Measurements from ENCODE around the gene RRP36.

DNA sequence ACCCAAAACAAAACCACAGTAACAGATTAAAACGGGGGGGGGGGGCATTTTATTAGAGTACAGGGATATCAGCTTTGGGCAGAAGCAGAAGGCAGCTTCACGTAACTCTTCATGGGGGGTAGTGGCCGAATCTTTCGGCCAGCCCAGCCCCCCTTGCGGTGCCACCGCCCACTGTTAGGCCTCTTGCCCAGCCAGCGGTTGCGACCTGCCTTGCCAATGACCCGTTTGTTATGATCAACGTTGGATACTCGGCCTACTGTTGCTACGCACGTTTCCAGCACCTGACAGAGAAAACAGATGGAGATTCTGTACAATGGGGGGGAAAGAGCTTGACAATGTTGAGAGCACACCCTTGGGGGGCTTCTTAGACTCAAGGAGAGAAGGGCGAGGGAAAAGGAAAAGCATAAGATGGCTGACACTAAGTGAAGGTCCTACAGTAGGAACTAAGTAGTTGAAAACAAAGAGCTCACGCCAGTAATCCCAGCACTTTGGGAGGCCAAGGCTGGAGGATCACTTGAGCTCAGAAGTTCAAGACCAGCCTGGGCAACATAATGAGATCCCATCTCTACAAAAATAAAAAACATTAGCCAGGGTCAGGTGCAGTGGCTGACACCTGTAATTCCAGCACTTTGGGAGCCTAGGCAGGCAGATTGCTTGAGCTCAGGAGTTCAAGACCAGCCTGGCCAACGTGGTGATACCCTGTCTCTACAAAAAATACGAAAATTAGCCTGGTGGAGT is 33.0 kb downstream of the RRP36 start:
- TF ChIP-seq FOXP2 (optimal IDR thresholded peaks at IDR 0.05; ENCODE audit: borderline replicate concordance, extremely low read depth, extremely low read length, insufficient read depth) = no peak
- TF ChIP-seq, protein P1, sequence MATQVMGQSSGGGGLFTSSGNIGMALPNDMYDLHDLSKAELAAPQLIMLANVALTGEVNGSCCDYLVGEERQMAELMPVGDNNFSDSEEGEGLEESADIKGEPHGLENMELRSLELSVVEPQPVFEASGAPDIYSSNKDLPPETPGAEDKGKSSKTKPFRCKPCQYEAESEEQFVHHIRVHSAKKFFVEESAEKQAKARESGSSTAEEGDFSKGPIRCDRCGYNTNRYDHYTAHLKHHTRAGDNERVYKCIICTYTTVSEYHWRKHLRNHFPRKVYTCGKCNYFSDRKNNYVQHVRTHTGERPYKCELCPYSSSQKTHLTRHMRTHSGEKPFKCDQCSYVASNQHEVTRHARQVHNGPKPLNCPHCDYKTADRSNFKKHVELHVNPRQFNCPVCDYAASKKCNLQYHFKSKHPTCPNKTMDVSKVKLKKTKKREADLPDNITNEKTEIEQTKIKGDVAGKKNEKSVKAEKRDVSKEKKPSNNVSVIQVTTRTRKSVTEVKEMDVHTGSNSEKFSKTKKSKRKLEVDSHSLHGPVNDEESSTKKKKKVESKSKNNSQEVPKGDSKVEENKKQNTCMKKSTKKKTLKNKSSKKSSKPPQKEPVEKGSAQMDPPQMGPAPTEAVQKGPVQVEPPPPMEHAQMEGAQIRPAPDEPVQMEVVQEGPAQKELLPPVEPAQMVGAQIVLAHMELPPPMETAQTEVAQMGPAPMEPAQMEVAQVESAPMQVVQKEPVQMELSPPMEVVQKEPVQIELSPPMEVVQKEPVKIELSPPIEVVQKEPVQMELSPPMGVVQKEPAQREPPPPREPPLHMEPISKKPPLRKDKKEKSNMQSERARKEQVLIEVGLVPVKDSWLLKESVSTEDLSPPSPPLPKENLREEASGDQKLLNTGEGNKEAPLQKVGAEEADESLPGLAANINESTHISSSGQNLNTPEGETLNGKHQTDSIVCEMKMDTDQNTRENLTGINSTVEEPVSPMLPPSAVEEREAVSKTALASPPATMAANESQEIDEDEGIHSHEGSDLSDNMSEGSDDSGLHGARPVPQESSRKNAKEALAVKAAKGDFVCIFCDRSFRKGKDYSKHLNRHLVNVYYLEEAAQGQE (IDR thresholded peaks at IDR 0.05; ENCODE audit: insufficient read depth in 1 of 2, low read depth in 2 of 2, low read length in 2 of 2) = no peak
- no peak for TF ChIP-seq POLR2AphosphoS5 (IDR thresholded peaks at IDR 0.05; ENCODE audit: low read depth, low read length)

All from PFSK-1 (cell line).